ENCODE results near the gene TTC28. TPM values are rescaled to one million over a fixed set of nuclear protein-coding genes. Genes with fewer than 3 reads are reported as not detected.

Gene TTC28
- total RNA-seq, 4 donors from 2014 or later: 35.1 to 138 (median 50.8) TPM

GRCh38 chr22:28016781-28017557 lies 662.7 kb downstream of the TTC28 start:
- 93% methylated on average over 6 of the region's 12 CpGs; no CpG with 5 or more reads in 1 of the 2 donors for WGBS, 2 donors (ENCODE audit: low coverage in 1 of 2)
- Histone ChIP-seq H3K36me3 (peaks cover 0 to 28% of the 10 kb centered on the region in 2 donors), H3K27me3 (no peaks in the 10 kb centered on the region), H3K4me1 (peaks cover 0 to 26% (median 13%) of the 10 kb centered on the region in 3 donors), H3K27ac (no peak overlapping the region), H3K4me3 (no peak overlapping the region), H3K9me3 (no peaks in the 10 kb centered on the region)
- TF ChIP-seq EP300 (IDR thresholded peaks at IDR 0.05) (no peak), POLR2A (IDR thresholded peaks at IDR 0.05) (no peak), CTCF (IDR thresholded peaks at IDR 0.05) (no peak), POLR2AphosphoS5 (IDR thresholded peaks at IDR 0.05) (no peak)
- no peak for ATAC-seq

DNA sequence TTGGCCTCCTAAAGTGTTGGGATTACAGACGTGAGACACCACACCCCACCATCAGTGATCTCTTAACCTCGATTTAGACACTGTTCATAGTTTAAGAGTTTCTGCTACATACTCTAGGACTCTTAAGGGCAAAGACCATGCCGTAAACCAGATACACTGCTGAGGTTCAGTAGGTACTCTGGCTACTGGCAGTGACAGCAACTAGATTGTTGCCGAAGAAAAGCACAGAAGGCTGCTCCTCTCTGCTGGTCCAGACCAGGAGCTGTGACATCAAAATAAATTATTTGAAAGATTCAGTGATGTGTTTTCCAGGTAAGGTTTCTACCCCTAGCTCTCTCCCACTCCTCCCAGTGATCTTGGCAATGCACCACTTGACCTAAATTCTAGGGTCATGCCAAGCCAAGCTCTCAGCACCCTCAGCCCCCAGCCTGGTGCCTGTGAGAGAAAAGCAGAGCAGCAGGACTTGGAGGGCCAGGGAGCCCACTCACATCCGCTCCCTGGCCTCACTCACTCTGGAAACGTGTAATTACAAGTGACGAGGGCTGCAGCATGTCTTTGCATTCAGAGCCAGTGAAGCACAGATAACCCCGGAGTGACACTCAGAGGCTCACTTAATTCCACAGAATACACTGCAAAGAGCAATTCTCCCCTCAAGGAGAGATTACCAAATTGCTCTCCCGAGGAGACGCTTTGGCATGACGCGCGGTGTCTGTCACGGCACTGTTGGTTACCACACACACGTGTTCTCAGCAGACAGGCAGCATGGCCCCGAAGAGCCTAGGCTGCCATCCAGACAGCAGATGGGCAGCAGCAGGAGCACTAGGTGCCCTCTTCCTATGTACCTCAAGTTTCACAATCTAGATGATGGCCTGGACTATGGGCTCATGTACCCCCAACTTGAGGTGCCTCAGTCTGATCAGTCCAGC lies 663.7 kb downstream of the TTC28 start:
- 73 to 91% methylated on average over 4 to 6 of the region's 16 CpGs for WGBS, 2 donors (ENCODE audit: low coverage in 1 of 2)
- no peak for ATAC-seq
- peaks cover 0 to 35% of the 10 kb centered on the region in 2 donors for H3K36me3 ChIP-seq
- no peak overlapping the region for H3K27ac ChIP-seq
- peaks cover 0 to 16% (median 8%) of the 10 kb centered on the region in 3 donors for H3K4me1 ChIP-seq
- no peak for TF ChIP-seq POLR2A (IDR thresholded peaks at IDR 0.05)
- H3K27me3 ChIP-seq: no peaks in the 10 kb centered on the region
- no peaks in the 10 kb centered on the region for H3K9me3 ChIP-seq
- no peak overlapping the region for H3K4me3 ChIP-seq

GRCh38 chr22:28015046-28015425 lies 664.6 kb downstream of the TTC28 start:
- 66 to 100% methylated on average over 2 of the region's 2 CpGs for WGBS, 2 donors (ENCODE audit: low coverage in 1 of 2)
- Histone ChIP-seq H3K9me3 (no peaks in the 10 kb centered on the region), H3K4me3 (no peak overlapping the region), H3K36me3 (peaks cover 0 to 35% of the 10 kb centered on the region in 2 donors), H3K27me3 (no peaks in the 10 kb centered on the region), H3K4me1 (peaks cover 0 to 9% (median 0%) of the 10 kb centered on the region in 3 donors), H3K27ac (no peak overlapping the region)
- no peak for TF ChIP-seq EP300 (IDR thresholded peaks at IDR 0.05)
- TF ChIP-seq CTCF (IDR thresholded peaks at IDR 0.05): no peak
- no peak for TF ChIP-seq POLR2AphosphoS5 (IDR thresholded peaks at IDR 0.05)
- TF ChIP-seq POLR2A (IDR thresholded peaks at IDR 0.05): no peak
- ATAC-seq: no peak

GRCh38 chr22:28014211-28015045 lies 665.2 kb downstream of the TTC28 start:
- no peak overlapping the region for H3K27ac ChIP-seq
- no peaks in the 10 kb centered on the region for H3K27me3 ChIP-seq
- WGBS, 2 donors (ENCODE audit: low coverage in 1 of 2): 83 to 88% methylated on average over 4 to 7 of the region's 18 CpGs
- H3K4me1 ChIP-seq: peaks cover 0 to 9% (median 0%) of the 10 kb centered on the region in 3 donors
- H3K36me3 ChIP-seq: peaks cover 0 to 35% of the 10 kb centered on the region in 2 donors
- no peaks in the 10 kb centered on the region for H3K9me3 ChIP-seq
- no peak for ATAC-seq
- H3K4me3 ChIP-seq: no peak overlapping the region
- TF ChIP-seq CTCF (IDR thresholded peaks at IDR 0.05) (no peak), POLR2AphosphoS5 (IDR thresholded peaks at IDR 0.05) (no peak), POLR2A (IDR thresholded peaks at IDR 0.05) (no peak), EP300 (IDR thresholded peaks at IDR 0.05) (no peak)

All from gastroesophageal sphincter (tissue), 4 donors.